Small intestine (tissue), 7 donors: ENCODE data around the gene VWF. TPM values are rescaled to one million over a fixed set of nuclear protein-coding genes. Genes with fewer than 3 reads are reported as not detected.

Experiments
- DNase-seq, 2 donors: peaks; one replicate each; pipeline versions ENCODE4 v3.0.0 to v3.0.0-alpha.2; 2013
- FAIRE-seq: peaks from 2 replicates; lab custom pipeline; 2012; peaks lifted over from hg19 to GRCh38; lab: Jason Lieb, UNC
- H3K27ac ChIP-seq, 3 donors: one replicate each; pipeline ENCODE4 v1.5.1; 2013; ENCODE audit warnings: low read length in 2 of 3, mild to moderate bottlenecking in 2 of 3, control low read depth in 1 of 3, inconsistent platforms in 1 of 3, low read depth in 1 of 3, moderate library complexity in 1 of 3
- H3K27me3 ChIP-seq, 3 donors: one replicate each; pipeline ENCODE4 v1.6.1; 2013; ENCODE audit warnings: low read length in 3 of 3, inconsistent platforms in 1 of 3; ENCODE audit not compliant: control insufficient read depth in 3 of 3, insufficient read depth in 3 of 3
- H3K36me3 ChIP-seq, 3 donors: one replicate each; pipeline ENCODE4 v1.6.1; 2013; ENCODE audit warnings: low read length in 3 of 3, inconsistent platforms in 1 of 3, low read depth in 1 of 3, mild to moderate bottlenecking in 1 of 3, moderate library complexity in 1 of 3; ENCODE audit not compliant: control insufficient read depth in 3 of 3, insufficient read depth in 2 of 3
- H3K4me1 ChIP-seq, 3 donors: one replicate each; pipeline ENCODE4 v1.6.1; 2013; ENCODE audit warnings: low read length in 2 of 3, inconsistent platforms in 1 of 3, low read depth in 1 of 3, mild to moderate bottlenecking in 1 of 3, moderate library complexity in 1 of 3; ENCODE audit not compliant: control insufficient read depth in 3 of 3, insufficient read depth in 2 of 3
- H3K4me3 ChIP-seq, 3 donors: one replicate each; pipeline ENCODE4 v1.5.1; 2013; ENCODE audit warnings: low read length in 3 of 3, control low read depth in 1 of 3, inconsistent platforms in 1 of 3, low read depth in 1 of 3, mild to moderate bottlenecking in 1 of 3, moderate library complexity in 1 of 3
- H3K9me3 ChIP-seq, 2 donors: one replicate each; pipeline ENCODE4 v1.6.1; 2013; ENCODE audit warnings: low read depth in 1 of 2, low read length in 1 of 2; ENCODE audit not compliant: control insufficient read depth in 2 of 2, insufficient read depth in 1 of 2
- WGBS, 3 donors: extraction: QIAGEN DNeasy Blood & Tissue Kit; methylation state at CpG; one replicate each; pipeline ENCODE4 v1.1.7; 2013; 5-methylcytosine and 5-hydroxymethylcytosine counted together
- polyA plus RNA-seq, 4 donors: library from polyadenylated mRNA; stranded (reverse) in 3 of 4; unstranded in 1 of 4; fragments of 200-250 nt in 3 of 4; fragments of 120-200 nt in 1 of 4; gene quantifications; one replicate each; pipeline versions ENCODE4 v1.2.1 to v1.2.3, GENCODE V29; 2013
- donor health status: healthy with polysubstance abuse.
- donor health status: control.
- donor health status: control.
- donor health status: Bipolar disorder and iron deficiency.
- donor health status: healthy.

The VWF gene
- polyA plus RNA-seq, 4 donors = 2.2 to 82.9 (median 6.1) TPM

- Histone ChIP-seq H3K36me3 (no peaks in the 10 kb centered on the region), H3K9me3 (no peaks in the 10 kb centered on the region), H3K4me3 (no peak overlapping the region), H3K27me3 (peaks cover 0 to 6% (median 0%) of the 10 kb centered on the region in 3 donors), H3K27ac (no peak overlapping the region), H3K4me1 (no peaks in the 10 kb centered on the region)
- FAIRE-seq (no peak), DNase-seq (no peak)
- WGBS, 3 donors = 51 to 66% (median 64%) methylated on average over 8 of the region's 8 CpGs
These were observed 152.1 kb downstream of the VWF start for GRCh38 chr12:5972387-5972786.

- no peak for DNase-seq
- no peak overlapping the region for H3K4me3 ChIP-seq
- no peak overlapping the region for H3K27ac ChIP-seq
- 76 to 88% (median 86%) methylated on average over 10 of the region's 10 CpGs for WGBS, 3 donors
- no peak for FAIRE-seq
- no peaks in the 10 kb centered on the region for H3K9me3 ChIP-seq
- no peaks in the 10 kb centered on the region for H3K36me3 ChIP-seq
- peaks cover 0 to 6% (median 0%) of the 10 kb centered on the region in 3 donors for H3K27me3 ChIP-seq
- no peaks in the 10 kb centered on the region for H3K4me1 ChIP-seq
These were observed 153.1 kb downstream of the VWF start for GRCh38 chr12:5971194-5971850.

- no peak for DNase-seq
- FAIRE-seq = no peak
These were observed 154.3 kb downstream of the VWF start for GRCh38 chr12:5969974-5970690.

GRCh38 chr12:5969156-5969973 is 155.1 kb downstream of the VWF start:
- peaks cover 0 to 16% (median 0%) of the 10 kb centered on the region in 3 donors for H3K27me3 ChIP-seq
- no peak overlapping the region for H3K27ac ChIP-seq
- no peak for FAIRE-seq
- H3K36me3 ChIP-seq = no peaks in the 10 kb centered on the region
- 75 to 84% (median 77%) methylated on average over 17 of the region's 17 CpGs for WGBS, 3 donors
- H3K4me3 ChIP-seq = no peak overlapping the region
- no peaks in the 10 kb centered on the region for H3K9me3 ChIP-seq
- no peak for DNase-seq
- H3K4me1 ChIP-seq = no peaks in the 10 kb centered on the region

More at GRCh38 chr12:5969974-5970690, 154.3 kb downstream of the VWF start:
- WGBS, 3 donors = 66 to 86% (median 76%) methylated on average over 5 of the region's 5 CpGs
- H3K9me3 ChIP-seq = no peaks in the 10 kb centered on the region
- H3K36me3 ChIP-seq = no peaks in the 10 kb centered on the region
- no peak overlapping the region for H3K4me3 ChIP-seq
- H3K4me1 ChIP-seq = no peaks in the 10 kb centered on the region
- H3K27ac ChIP-seq = no peak overlapping the region
- peaks cover 0 to 11% (median 0%) of the 10 kb centered on the region in 3 donors for H3K27me3 ChIP-seq

- Histone ChIP-seq H3K4me1 (no peaks in the 10 kb centered on the region), H3K27me3 (peaks cover 0 to 13% (median 0%) of the 10 kb centered on the region in 3 donors), H3K27ac (no peak overlapping the region), H3K36me3 (no peaks in the 10 kb centered on the region), H3K4me3 (no peak overlapping the region), H3K9me3 (no peaks in the 10 kb centered on the region)
- WGBS, 3 donors = 86 to 92% (median 87%) methylated on average over 16 to 17 of the region's 17 CpGs
- FAIRE-seq (no peak), DNase-seq (no peak)
These were observed 156.6 kb downstream of the VWF start for GRCh38 chr12:5967645-5968415.

GRCh38 chr12:5966486-5967095 is 157.9 kb downstream of the VWF start:
- Histone ChIP-seq H3K36me3 (no peaks in the 10 kb centered on the region), H3K4me3 (no peak overlapping the region), H3K9me3 (no peaks in the 10 kb centered on the region), H3K4me1 (no peaks in the 10 kb centered on the region), H3K27me3 (peaks cover 0 to 13% (median 0%) of the 10 kb centered on the region in 3 donors), H3K27ac (no peak overlapping the region)
- DNase-seq = no peak
- FAIRE-seq = no peak
- 76 to 83% (median 78%) methylated on average over 11 of the region's 11 CpGs for WGBS, 3 donors

GRCh38 chr12:5965950-5966383 is 158.5 kb downstream of the VWF start:
- no peak for FAIRE-seq
- no peak overlapping the region for H3K4me3 ChIP-seq
- H3K36me3 ChIP-seq = no peaks in the 10 kb centered on the region
- H3K9me3 ChIP-seq = no peaks in the 10 kb centered on the region
- H3K4me1 ChIP-seq = no peaks in the 10 kb centered on the region
- H3K27me3 ChIP-seq = peaks cover 0 to 13% (median 0%) of the 10 kb centered on the region in 3 donors
- DNase-seq = peak; percentile 42 to 61
- no peak overlapping the region for H3K27ac ChIP-seq
- 25 to 32% (median 28%) methylated on average over 9 of the region's 9 CpGs for WGBS, 3 donors
